HuH-7.5 (cell line): ENCODE data around the gene TEAD1.

Experiments
- DNase-seq: peaks from one replicate; pipeline ENCODE4 v3.0.0; 2011; ENCODE audit warnings: low spot score

TEAD1 gene

GRCh38 chr11:12686246-12687060 lies 12.2 kb downstream of the TEAD1 start:
- no peak for DNase-seq

- no peak for DNase-seq
Measured at GRCh38 chr11:12687216-12687623, 13.0 kb downstream of the TEAD1 start.

GRCh38 chr11:12687740-12688139 lies 13.5 kb downstream of the TEAD1 start:
- DNase-seq = no peak

GRCh38 chr11:12689029-12689755 lies 15.0 kb downstream of the TEAD1 start:
- DNase-seq = no peak

GRCh38 chr11:12690663-12691062 lies 16.4 kb downstream of the TEAD1 start:
- no peak for DNase-seq

GRCh38 chr11:12691473-12691872 lies 17.3 kb downstream of the TEAD1 start:
- no peak for DNase-seq

- peak; percentile 46 for DNase-seq
Measured at GRCh38 chr11:12692229-12693075, 18.2 kb downstream of the TEAD1 start.

GRCh38 chr11:12693094-12693478 lies 18.9 kb downstream of the TEAD1 start:
- DNase-seq = no peak

- no peak for DNase-seq
Measured at GRCh38 chr11:12693479-12694182, 19.4 kb downstream of the TEAD1 start.

GRCh38 chr11:12694183-12694531 lies 19.9 kb downstream of the TEAD1 start:
- no peak for DNase-seq

GRCh38 chr11:12695221-12695794 lies 21.1 kb downstream of the TEAD1 start:
- no peak for DNase-seq

- no peak for DNase-seq
Measured at GRCh38 chr11:12695873-12696272, 21.7 kb downstream of the TEAD1 start.

- no peak for DNase-seq
Measured at GRCh38 chr11:12696911-12697581, 22.8 kb downstream of the TEAD1 start.

GRCh38 chr11:12698048-12698447 lies 23.8 kb downstream of the TEAD1 start:
- no peak for DNase-seq

GRCh38 chr11:12701811-12702592 lies 27.8 kb downstream of the TEAD1 start:
- DNase-seq = no peak

GRCh38 chr11:12702999-12703453 lies 28.8 kb downstream of the TEAD1 start:
- DNase-seq = no peak

- DNase-seq = no peak
Measured at GRCh38 chr11:12704049-12704448, 29.8 kb downstream of the TEAD1 start.

GRCh38 chr11:12705874-12706273 lies 31.7 kb downstream of the TEAD1 start:
- no peak for DNase-seq

GRCh38 chr11:12706545-12707499 lies 32.6 kb downstream of the TEAD1 start:
- no peak for DNase-seq
